Ectodermal cell (in vitro differentiated cells): ENCODE results near the gene RFX4. TPM values are rescaled to one million over a fixed set of nuclear protein-coding genes. Genes with fewer than 3 reads are reported as not detected.

ENCODE experiments used
- H3K27ac ChIP-seq: 2 replicates; pipeline ENCODE4 v1.7.0; 2013; ENCODE audit warnings: mild to moderate bottlenecking, low read depth, low read length; ENCODE audit not compliant: insufficient read depth, poor library complexity, severe bottlenecking
- H3K27me3 ChIP-seq: 2 replicates; pipeline ENCODE4 v1.7.0; 2013; ENCODE audit warnings: mild to moderate bottlenecking, low read length; ENCODE audit not compliant: insufficient read depth, control insufficient read depth, poor library complexity, severe bottlenecking
- H3K36me3 ChIP-seq: one replicate; pipeline ENCODE4 v1.7.0; 2013; ENCODE audit warnings: low read length; ENCODE audit not compliant: control insufficient read depth, insufficient read depth
- H3K4me1 ChIP-seq: one replicate; pipeline ENCODE4 v1.7.0; 2013; ENCODE audit warnings: low read length; ENCODE audit not compliant: control insufficient read depth, insufficient read depth
- H3K4me3 ChIP-seq: 2 replicates; pipeline ENCODE4 v1.7.0; 2013; ENCODE audit warnings: low read depth, low read length, control low read depth; ENCODE audit not compliant: insufficient read depth
- H3K9me3 ChIP-seq: 2 replicates; pipeline ENCODE4 v1.7.0; 2013; ENCODE audit warnings: mild to moderate bottlenecking, low read length, moderate library complexity; ENCODE audit not compliant: control insufficient read depth
- whole genome bisulfite sequencing, 2 experiments: methylation state at CpG; one replicate each; pipeline ENCODE4 v1.1.7; 2013; ENCODE audit warnings: missing lambda C conversion rate in 2 of 2; 5-methylcytosine and 5-hydroxymethylcytosine counted together
- polyA plus RNA-seq, 4 experiments: library from polyadenylated mRNA; stranded (reverse); fragments of 50-300 nt; gene quantifications; one replicate each; pipeline ENCODE4 v1.2.3, GENCODE V29; 2013

RFX4 gene
- polyA plus RNA-seq (2013, experiment 1 of 4) = 36.6 TPM
- 29.0 TPM for polyA plus RNA-seq (2013, experiment 2 of 4)
- polyA plus RNA-seq (2013, experiment 3 of 4) = 41.2 TPM
- 50.1 TPM for polyA plus RNA-seq (2013, experiment 4 of 4)

DNA sequence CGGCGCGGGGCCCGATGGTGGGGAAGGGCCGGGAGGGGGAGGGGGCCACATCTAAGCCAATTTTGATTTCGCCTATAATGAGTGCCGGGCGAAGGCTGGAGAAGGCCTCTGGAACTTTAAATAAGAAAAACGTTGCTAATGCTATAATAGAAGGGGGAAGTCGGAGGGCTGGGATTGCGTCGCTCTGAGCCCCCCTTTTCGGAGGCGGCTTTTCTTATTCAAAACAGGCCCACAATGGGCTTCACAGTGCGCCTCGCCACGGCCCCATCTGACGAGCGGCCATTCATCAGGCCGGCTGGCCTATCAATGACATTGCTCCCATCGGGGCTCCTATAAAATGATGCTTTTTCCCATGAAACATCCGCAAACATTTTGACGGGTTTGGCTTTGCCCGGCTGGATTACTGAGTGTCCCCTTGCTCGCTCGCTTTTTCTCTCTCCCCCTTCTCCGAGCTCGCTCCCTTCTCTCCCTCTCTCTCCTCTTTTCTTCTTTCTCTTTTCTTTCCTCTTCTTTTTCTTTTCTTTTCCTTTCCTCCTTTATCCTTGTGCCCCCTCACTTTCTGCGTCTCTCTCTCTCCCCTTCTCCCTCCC is at the start of gene RFX4:
TSS of gene RFX4 (plus strand) at position 364 of the 590 bp plus-strand sequence. CDS start 317 bp downstream, outside the sequence.
- peak within 1 kb of the TSS; percentile 88 for H3K27ac ChIP-seq

DNA sequence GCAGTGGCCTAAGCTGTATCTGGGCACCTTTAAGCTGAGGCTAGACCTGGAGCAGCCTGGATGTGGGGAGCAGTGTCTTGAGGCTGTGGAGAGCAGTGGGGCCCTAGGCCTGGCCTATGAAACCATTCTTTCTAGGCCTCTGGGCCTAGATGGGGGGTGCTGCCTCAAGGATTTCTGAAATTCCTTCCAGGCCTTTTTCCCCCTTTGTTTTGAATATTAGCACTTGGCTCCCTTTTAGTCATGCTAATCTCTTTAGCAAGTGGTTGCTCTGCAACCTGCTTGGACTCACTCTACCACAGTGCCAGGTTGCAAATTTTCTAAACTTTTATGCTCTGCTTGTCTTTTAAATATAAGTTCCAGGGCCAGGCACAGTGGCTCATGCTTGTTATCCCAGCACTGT is 41.6 kb upstream of the RFX4 start:
- no peak overlapping the region for H3K4me3 ChIP-seq
- no peaks in the 10 kb centered on the region for H3K36me3 ChIP-seq

More for the DNA sequence above, at the start of gene RFX4:
- WGBS, 2 experiments = 0% methylated on average over 29 of the region's 29 CpGs
- Histone ChIP-seq H3K4me3 (peak within 1 kb of the TSS; percentile 53), H3K9me3 (no peaks in the 10 kb centered on the region), H3K27me3 (peaks cover 94% of the 10 kb centered on the region), H3K4me1 (peaks cover 9% of the 10 kb centered on the region), H3K36me3 (no peaks in the 10 kb centered on the region)

DNA sequence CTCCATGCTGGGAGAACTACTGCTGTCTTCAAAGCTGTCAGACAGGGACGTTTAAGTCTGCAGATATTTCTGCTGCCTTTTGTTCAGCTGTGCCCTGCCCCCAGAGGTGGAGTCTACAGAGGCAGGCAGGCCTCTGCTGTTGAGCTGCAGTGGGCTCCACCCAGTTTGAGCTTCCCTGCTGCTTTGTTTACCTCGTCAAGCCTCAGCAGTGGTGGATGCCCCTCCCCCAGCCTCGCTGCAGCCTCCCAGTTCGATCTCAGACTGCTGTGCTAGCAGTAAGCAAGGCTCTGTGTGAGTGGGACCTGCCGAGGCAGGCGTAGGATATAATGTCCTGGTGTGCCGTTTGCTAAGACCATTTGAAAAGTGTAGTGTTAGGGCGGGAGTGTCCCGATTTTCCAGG is 31.4 kb upstream of the RFX4 start:
- H3K9me3 ChIP-seq = no peaks in the 10 kb centered on the region
- WGBS, 2 experiments = 84 to 88% methylated on average over 9 of the region's 9 CpGs
- no peaks in the 10 kb centered on the region for H3K36me3 ChIP-seq
- H3K27me3 ChIP-seq = no peaks in the 10 kb centered on the region
- no peak overlapping the region for H3K4me3 ChIP-seq
- no peaks in the 10 kb centered on the region for H3K4me1 ChIP-seq
- H3K27ac ChIP-seq = no peak overlapping the region

More for the DNA sequence above, 41.6 kb upstream of the RFX4 start:
- Histone ChIP-seq H3K9me3 (no peaks in the 10 kb centered on the region), H3K27ac (no peak overlapping the region), H3K27me3 (no peaks in the 10 kb centered on the region), H3K4me1 (no peaks in the 10 kb centered on the region)

DNA sequence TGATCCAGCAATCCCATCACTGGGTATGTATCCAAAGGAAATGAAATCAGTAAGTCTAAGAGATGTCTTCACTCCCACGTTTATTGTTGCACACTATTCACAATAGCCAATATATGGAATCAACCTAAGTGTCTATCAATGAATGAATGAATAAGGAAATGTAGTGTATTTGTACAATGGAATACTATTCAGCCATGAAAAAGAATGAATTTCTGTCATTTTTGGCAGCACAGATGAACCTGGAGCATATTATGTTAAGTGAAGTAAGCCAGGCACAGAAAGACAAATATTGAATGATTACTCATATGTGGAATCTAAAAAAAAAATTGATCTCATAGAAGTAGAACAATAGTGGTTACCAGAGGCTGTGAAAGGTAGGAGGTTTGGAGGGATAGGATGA is 30.6 kb upstream of the RFX4 start:
- 60 to 80% methylated on average over 1 of the region's 1 CpG for WGBS, 2 experiments
- no peaks in the 10 kb centered on the region for H3K27me3 ChIP-seq
- no peaks in the 10 kb centered on the region for H3K4me1 ChIP-seq
- no peak overlapping the region for H3K4me3 ChIP-seq
- H3K27ac ChIP-seq = no peak overlapping the region
- no peaks in the 10 kb centered on the region for H3K9me3 ChIP-seq
- no peaks in the 10 kb centered on the region for H3K36me3 ChIP-seq

DNA sequence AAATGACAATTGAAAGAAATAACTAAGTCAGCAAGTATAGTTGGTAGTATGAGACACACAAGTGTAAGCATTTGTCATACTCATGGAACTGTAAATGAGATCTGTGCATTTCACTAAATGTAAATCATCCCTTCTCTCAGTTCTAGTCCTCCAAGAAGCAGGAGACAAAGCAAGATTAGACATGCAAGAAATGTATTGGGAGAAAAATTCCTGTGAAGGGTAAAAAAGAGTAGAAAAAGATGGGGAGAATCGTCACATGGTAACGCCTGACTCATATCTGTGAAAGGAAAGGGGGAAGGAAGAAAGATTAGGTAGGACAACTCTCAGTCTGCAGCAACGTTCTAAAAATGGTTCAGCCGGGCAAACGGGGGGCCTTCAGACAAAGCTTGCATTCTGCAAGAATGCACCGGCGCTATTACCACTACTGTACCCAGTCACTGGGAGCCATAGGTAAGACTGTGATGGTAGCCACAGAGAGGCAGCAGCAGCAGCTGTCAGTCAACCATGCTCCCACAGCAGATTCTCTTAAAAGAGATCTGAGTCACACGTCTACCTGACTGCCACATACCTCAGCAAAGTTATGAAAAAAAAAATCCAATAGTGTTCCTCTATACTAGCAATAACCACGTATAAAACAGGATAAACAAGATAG is 18.0 kb upstream of the RFX4 start:
- H3K9me3 ChIP-seq = no peaks in the 10 kb centered on the region
- 80 to 89% methylated on average over 9 of the region's 9 CpGs for WGBS, 2 experiments
- no peaks in the 10 kb centered on the region for H3K27me3 ChIP-seq
- H3K36me3 ChIP-seq = no peaks in the 10 kb centered on the region
- no peak overlapping the region for H3K27ac ChIP-seq
- no peaks in the 10 kb centered on the region for H3K4me1 ChIP-seq
- H3K4me3 ChIP-seq = no peak overlapping the region

DNA sequence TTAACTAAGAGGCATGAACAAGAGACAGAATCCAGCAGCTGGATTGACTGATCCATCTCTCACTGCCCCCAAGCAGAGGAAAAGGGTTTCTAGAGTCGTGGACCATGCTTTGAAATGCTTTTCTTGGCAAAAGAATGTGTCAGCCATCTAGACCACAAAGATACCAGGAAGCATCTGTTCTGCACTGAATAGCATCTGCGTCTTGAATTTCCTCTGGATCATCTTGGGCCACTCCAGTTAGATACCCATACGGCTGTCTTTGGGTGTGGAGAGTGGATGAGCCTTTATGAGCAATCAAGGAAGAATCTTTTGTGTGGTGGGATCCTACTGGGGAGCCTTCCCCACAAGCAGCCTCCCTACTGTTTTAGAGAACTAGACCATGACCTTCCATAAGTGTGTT is 16.0 kb upstream of the RFX4 start:
- Histone ChIP-seq H3K4me3 (no peak overlapping the region), H3K36me3 (no peaks in the 10 kb centered on the region), H3K9me3 (no peaks in the 10 kb centered on the region), H3K27ac (no peak overlapping the region), H3K27me3 (no peaks in the 10 kb centered on the region), H3K4me1 (no peaks in the 10 kb centered on the region)
- 91 to 94% methylated on average over 3 of the region's 3 CpGs for WGBS, 2 experiments

DNA sequence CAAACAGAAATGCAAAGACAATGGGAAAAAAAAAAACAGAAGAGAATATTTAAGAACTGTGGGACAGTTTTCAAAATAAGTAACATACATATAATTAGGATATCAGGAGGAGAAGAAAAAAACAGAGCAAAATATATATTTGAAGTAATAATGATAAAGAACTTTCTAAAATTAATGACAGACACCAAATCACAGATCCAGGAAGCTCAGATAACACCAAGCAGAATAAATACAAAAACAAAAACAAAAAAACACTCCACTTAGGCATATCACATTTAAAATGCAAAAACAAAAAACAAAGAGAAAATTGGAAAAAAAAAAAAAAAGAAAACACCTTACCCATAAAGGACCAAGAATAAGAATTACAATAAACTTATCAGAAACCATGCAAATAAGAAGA is 9.6 kb upstream of the RFX4 start:
- no peak overlapping the region for H3K4me3 ChIP-seq
- no peak overlapping the region for H3K27ac ChIP-seq
- no peaks in the 10 kb centered on the region for H3K9me3 ChIP-seq
- peaks cover 37% of the 10 kb centered on the region for H3K27me3 ChIP-seq
- no peaks in the 10 kb centered on the region for H3K4me1 ChIP-seq
- no peaks in the 10 kb centered on the region for H3K36me3 ChIP-seq

DNA sequence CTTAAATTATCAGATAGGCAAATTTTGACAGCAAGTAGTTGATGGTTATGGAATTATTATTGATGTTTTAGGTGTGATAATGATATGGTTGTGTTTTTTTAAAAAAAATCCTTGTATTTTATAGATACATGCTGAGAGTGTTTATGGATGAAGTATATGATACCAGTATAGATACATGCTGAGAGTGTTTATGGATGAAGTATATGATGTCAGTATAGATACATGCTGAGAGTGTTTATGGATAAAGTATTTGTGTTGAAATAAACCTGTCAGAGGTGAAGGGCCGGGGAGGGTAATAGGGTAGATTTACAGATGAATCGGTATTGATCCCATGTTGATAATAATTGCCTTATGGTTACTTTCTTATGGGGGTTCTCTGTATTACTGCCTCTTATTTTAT is 6.0 kb upstream of the RFX4 start:
- no peak overlapping the region for H3K27ac ChIP-seq
- H3K36me3 ChIP-seq = no peaks in the 10 kb centered on the region
- H3K9me3 ChIP-seq = no peaks in the 10 kb centered on the region
- H3K4me1 ChIP-seq = peaks cover 6% of the 10 kb centered on the region
- no peak overlapping the region for H3K4me3 ChIP-seq
- 96% methylated on average over 2 of the region's 2 CpGs for WGBS, 2 experiments
- peaks cover 73% of the 10 kb centered on the region for H3K27me3 ChIP-seq

DNA sequence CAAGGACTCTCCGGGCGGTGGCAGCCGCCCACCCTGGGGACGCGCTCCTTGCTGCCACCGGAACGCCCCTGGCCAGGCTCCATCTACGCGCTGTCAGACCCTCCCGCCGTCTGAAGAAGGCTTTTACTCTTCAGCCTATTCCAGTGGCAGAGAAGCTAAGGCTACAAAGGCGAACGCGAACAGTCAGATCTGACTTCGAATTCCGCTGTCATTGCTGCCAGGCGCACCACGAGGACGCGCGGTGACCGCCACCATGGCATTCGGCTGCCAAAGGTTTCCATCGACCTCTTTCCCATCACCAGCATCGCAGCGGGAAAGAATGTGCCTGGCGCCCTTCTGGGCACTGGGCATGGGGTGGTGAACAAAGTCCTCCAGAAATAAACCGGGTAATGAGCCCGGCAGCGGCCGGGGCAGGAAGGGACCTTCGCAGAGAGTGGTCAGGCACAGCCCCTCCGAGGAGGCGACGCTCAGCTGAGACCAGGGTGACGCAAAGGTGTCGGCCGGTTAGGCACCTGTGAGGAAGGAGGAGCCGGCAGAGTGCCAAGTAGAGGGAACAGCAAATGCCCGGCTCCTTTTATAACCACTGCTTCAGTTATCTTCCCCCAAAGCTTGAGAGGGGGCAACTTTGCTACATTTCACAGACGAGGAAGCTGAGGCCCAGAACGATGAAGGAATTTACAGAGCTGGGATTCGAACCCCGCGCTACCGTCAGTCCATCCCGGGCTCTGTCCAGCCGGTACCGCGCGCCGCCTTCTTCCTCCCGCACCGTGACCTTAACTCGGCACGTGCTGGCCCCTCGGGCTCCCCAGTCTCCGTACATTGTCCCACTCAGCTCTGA is 1.9 kb upstream of the RFX4 start:
- H3K4me1 ChIP-seq = peaks cover 6% of the 10 kb centered on the region
- 6% methylated on average over 58 of the region's 58 CpGs for WGBS, 2 experiments
- no peaks in the 10 kb centered on the region for H3K36me3 ChIP-seq
- peaks cover 94% of the 10 kb centered on the region for H3K27me3 ChIP-seq
- peak overlapping the region; percentile 16 for H3K4me3 ChIP-seq
- H3K9me3 ChIP-seq = no peaks in the 10 kb centered on the region
- no peak overlapping the region for H3K27ac ChIP-seq

DNA sequence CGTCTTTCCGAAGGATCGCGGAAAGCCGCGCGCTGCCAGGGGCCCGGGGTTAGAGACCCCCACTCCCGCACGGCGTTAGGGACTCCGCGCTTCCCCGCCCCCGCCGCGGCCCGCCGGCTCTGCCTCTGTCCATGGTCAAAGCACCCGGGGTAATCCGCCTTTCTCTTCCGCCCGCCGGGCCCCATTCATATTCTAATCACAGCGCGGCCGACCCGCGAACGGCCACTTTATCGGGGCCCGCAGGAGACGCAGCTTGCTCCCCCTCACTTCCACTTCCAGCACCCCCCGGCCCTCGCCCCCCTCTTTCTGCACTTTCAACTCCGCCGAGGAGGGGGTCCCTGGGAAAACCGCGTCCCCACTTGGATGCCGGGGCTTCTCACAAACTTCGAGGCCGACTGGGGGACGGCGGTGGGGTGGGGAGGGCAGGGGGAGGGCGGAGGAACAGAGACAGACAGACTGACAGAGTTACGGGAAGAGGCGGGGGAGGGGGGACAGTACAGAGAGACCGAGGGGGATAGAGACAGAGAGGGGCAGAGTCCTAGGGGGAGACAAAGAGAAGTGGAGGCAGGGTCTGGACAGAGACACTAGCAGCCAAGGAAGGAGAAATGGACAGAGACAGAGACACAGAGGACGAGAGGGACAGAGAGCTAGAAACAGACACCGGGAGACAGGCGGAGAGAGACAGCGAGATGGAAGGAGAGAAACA is 1.1 kb upstream of the RFX4 start:
- Histone ChIP-seq H3K36me3 (no peaks in the 10 kb centered on the region), H3K27ac (peak overlapping the region; percentile 61), H3K4me3 (peak overlapping the region; percentile 53), H3K9me3 (no peaks in the 10 kb centered on the region), H3K27me3 (peaks cover 94% of the 10 kb centered on the region), H3K4me1 (peaks cover 9% of the 10 kb centered on the region)
- 0% methylated on average over 50 to 52 of the region's 52 CpGs for WGBS, 2 experiments
